ENCODE measurements around the gene MPV17L. TPM values are rescaled to one million over a fixed set of nuclear protein-coding genes. Genes with fewer than 3 reads are reported as not detected.

MPV17L gene
- total RNA-seq, 1 experiment from 2014 or later, result 6.4 TPM

- no peak for TF ChIP-seq CTCF (conservative IDR thresholded peaks at IDR 0.05)
- Histone ChIP-seq H2BK12ac (ENCODE audit: insufficient read length, low read depth, low read length) (no peak overlapping the region), H3K9ac (ENCODE audit: extremely low read depth, insufficient read length, low read length) (no peak overlapping the region), H2BK20ac (ENCODE audit: low read depth, low read length, poor library complexity, severe bottlenecking) (no peak overlapping the region), H2BK15ac (ENCODE audit: low read depth, low read length) (no peak overlapping the region), H2BK5ac (ENCODE audit: insufficient read length, low read length) (no peak overlapping the region), H3K4me2 (ENCODE audit: insufficient read depth, insufficient read length, low read length) (no peak overlapping the region), H3K23ac (ENCODE audit: insufficient read length, low read depth, low read length) (no peak overlapping the region), H3K14ac (ENCODE audit: insufficient read depth, low read length) (no peak overlapping the region), H3K18ac (ENCODE audit: insufficient read length, low read depth, low read length) (no peak overlapping the region), H4K5ac (ENCODE audit: insufficient read length, low read depth, low read length) (no peak overlapping the region), H3K4me1 (ENCODE audit: insufficient read depth, low read length) (no peaks in the 10 kb centered on the region), H2AK5ac (ENCODE audit: insufficient read length, low read length) (no peak overlapping the region), H4K91ac (ENCODE audit: insufficient read length, low read depth, low read length) (no peak overlapping the region), H3K9me3 (ENCODE audit: control insufficient read depth, low read depth, low read length) (no peaks in the 10 kb centered on the region), H3K79me2 (ENCODE audit: insufficient read depth, low read length) (no peaks in the 10 kb centered on the region), H3K27ac (ENCODE audit: insufficient read length, low read depth, low read length) (no peak overlapping the region), H3K27me3 (ENCODE audit: insufficient read depth, low read length) (no peaks in the 10 kb centered on the region), H3K4ac (ENCODE audit: low read depth, low read length) (no peak overlapping the region), H3K79me1 (ENCODE audit: insufficient read depth, low read depth, low read length, poor library complexity, severe bottlenecking) (no peaks in the 10 kb centered on the region), H3T11ph (ENCODE audit: low read length) (no peak overlapping the region), H3K56ac (ENCODE audit: insufficient read length, low read depth, low read length) (no peak overlapping the region), H4K8ac (replicated peaks; ENCODE audit: insufficient read length, low read depth, low read length) (no peak overlapping the region), H2AFZ (ENCODE audit: low read length) (no peak overlapping the region), H4K20me1 (ENCODE audit: control insufficient read depth, insufficient read depth, insufficient read length) (no peaks in the 10 kb centered on the region), H3K23me2 (ENCODE audit: insufficient read length, low read depth, low read length, poor library complexity, severe bottlenecking) (no peaks in the 10 kb centered on the region), H2BK120ac (ENCODE audit: low read depth, low read length, poor library complexity, severe bottlenecking) (no peak overlapping the region)
- H3K36me3 Mint-ChIP-seq (ENCODE audit: insufficient read depth in 1 of 3, low read depth in 3 of 3), result no peaks in the 10 kb centered on the region
- H3K9me3 Mint-ChIP-seq, result no peaks in the 10 kb centered on the region
- no peaks in the 10 kb centered on the region for H3K27me3 Mint-ChIP-seq (ENCODE audit: low read depth)
- no peak overlapping the region for H3K27ac Mint-ChIP-seq
- WGBS (ENCODE audit: extremely low coverage, insufficient read length, low lambda C conversion rate), result no CpG with 5 or more reads among the region's 6 CpGs
- no peak overlapping the region for H3K4me3 Mint-ChIP-seq
- H3K4me1 Mint-ChIP-seq, result peaks cover 0 to 2% of the 10 kb centered on the region in 2 experiments; a peak in 1 of 4 replicates
- no peak for DNase-seq
Observed at GRCh38 chr16:15425861-15426260, 30.3 kb downstream of the MPV17L start.
